Measurements from ENCODE around the gene CLDN7.

Gene CLDN7

GRCh38 chr17:7262192-7262934, at the start of gene CLDN7:
CLDN7 (minus strand) TSS chr17:7262478; CDS start chr17:7262043, 435 bp downstream.
- no peak for DNase-seq (ENCODE audit: low read depth in 3 of 3)

DNA sequence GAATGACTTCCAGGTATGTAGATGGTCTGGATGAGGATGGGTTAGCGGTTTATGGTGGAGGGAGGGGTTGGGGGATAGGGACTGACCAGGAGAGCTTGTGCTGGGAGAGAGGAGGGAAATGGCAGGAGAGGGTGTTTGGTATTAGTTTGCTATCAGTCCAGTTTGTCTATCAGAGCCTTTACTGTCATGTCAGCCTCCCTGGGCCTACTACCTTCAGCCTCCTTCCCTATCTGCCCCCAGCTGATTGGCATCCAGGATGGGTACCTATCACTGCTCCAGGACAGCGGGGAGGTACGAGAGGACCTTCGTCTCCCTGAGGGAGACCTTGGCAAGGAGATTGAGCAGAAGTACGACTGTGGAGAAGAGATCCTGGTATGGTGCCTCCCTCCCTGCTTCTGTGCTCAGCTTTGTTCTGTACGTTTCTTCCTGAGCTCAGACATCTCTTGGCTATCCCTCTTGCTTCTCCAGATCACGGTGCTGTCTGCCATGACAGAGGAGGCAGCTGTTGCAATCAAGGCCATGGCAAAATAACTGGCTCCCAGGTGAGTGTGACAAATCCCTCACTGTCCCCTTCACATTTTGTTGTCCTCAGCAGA, 48.9 kb upstream of the CLDN7 start:
- no peak for DNase-seq (ENCODE audit: low read depth in 3 of 3)

DNA sequence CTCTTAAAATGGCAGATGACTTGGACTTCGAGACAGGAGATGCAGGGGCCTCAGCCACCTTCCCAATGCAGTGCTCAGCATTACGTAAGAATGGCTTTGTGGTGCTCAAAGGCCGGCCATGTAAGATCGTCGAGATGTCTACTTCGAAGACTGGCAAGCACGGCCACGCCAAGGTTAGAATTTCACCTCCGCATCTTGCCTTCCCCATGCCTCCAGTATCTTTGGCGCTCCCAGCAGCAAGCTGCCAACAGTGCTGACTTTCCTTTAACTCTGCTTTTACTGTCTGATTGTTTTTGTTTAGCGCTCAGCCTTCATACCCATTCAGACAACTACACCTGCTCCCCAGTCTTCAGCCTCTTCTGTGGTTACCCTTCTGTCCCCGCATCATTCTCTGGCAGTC, 47.4 kb upstream of the CLDN7 start:
- DNase-seq (ENCODE audit: low read depth in 3 of 3) = no peak

- peak; percentile 60 to 80 (median 75) for DNase-seq (ENCODE audit: low read depth in 3 of 3)
These were observed 46.6 kb upstream of the CLDN7 start for GRCh38 chr17:7308625-7309433.

DNA sequence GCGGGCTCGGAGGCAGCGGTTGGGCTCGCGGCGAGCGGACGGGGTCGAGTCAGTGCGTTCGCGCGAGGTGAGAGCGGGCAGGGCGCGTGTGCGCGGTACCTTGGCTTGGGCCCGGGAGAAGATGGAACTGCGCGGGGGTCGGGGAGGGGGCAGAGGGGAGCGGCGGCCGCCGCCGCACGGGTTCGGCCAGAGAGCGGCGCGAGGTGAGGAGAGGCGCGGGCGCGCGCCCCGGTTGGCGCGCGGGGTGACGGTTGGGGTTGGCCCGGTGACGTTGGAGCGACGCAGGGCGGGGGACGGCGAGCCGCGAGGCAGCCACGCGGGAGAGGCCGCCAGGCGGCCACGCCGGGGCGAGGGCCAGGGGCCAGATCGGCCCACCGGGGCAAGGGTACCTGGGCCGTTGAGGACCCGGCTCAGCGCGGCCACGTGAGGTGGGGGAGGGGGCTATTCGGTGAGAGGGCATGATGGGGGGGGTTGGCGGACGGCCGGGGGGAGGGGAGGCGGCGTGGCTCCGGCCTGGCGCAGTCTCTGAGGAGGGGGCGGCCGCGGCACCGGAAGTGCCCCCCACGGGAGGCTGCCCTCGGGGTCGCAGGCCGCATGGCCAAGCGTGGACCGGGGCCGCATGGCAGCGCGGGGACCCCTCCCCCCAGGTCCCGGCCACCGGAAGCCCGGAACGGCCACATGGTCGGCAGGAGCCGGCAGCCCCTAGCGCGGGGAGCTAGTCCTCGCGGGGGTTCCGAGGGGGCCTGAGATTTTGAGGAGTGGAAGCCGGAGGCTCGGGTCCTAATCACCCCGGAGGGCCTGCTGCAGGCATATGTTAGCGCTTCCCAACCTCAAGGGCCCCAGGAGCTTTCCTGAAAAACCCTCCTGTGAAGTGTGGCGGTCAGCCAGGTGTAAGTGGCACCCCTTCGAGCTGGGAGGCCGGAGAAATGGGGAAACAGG, 45.7 kb upstream of the CLDN7 start:
- DNase-seq (ENCODE audit: low read depth in 3 of 3) = no peak

GRCh38 chr17:7306911-7307685, 44.8 kb upstream of the CLDN7 start, which contains the start of gene EIF5A:
EIF5A (plus strand) TSS chr17:7307628; CDS start chr17:7309636, 2,008 bp downstream.
- DNase-seq (ENCODE audit: low read depth in 3 of 3) = peak; percentile 100

- DNase-seq (ENCODE audit: low read depth in 3 of 3) = no peak
These were observed 41.9 kb upstream of the CLDN7 start for GRCh38 chr17:7304179-7304578.

DNA sequence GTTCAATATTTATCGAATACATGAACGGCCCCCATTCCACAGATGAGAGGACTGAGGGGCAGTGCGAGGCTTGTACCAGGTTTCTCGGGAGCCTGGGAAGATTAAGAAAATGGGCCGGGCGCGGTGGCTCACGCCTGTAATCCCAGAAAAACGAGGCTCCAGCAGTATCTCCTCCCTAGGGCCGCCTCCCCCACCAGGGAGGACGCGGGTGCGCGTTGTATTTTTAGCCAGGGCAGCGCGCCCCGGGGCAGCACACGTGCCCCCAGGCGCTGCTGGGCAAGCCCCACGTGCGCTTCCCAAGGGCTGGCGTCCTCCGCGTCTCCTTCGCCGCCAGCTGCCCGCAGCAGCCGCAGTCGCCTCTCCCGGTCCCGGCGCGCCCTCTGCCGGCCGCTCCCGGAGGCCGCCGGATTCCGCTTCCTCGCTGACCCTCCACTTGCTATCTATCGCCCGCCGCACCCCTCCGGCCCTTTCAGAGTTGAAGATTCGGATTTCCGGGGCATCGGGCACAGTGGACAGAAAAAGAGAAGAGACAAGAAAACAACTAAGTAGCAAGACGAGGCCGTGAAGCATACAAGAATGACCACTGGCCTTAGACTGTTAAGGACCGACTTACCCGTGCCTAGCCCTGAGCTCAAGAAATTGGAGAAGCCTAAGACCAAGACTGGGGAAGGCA, 34.0 kb upstream of the CLDN7 start:
- peak in 1 of 3 donors; percentile 63 for DNase-seq (ENCODE audit: low read depth in 3 of 3)

- DNase-seq (ENCODE audit: low read depth in 3 of 3) = no peak
These were observed 33.2 kb upstream of the CLDN7 start for GRCh38 chr17:7295230-7296180.

DNA sequence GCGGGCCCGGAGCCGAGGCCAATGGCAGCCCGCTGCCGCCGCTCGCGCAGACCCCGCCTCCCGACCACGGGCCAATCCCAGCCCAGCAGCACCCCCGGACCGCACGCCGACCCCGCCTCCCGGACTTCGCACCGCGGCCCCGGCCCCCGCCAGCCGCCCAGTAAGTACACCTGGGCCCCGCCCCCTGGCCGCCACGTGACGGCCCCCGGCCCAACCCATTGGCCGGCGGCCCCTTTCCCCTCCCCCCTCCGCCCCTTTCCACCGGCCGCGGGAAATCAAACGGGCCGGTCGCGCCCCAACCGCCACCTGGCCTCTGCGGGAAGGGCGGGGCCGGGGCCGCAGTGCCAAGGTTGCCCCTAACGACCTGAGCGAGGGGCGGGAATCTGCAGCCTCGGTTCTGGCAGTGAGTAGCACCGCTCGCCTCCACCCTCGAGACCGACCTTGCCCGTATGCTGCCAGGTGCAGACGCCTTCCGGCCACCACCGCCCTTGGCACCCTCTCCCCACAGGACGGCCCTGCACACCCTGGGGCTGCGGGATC, 32.4 kb upstream of the CLDN7 start, which contains the start of gene YBX2:
YBX2 (minus strand) TSS at position 26 of the 540 bp plus-strand sequence. CDS start 139 bp downstream, outside the sequence.
- DNase-seq (ENCODE audit: low read depth in 3 of 3) = peak; percentile 54 to 76 (median 74)

DNA sequence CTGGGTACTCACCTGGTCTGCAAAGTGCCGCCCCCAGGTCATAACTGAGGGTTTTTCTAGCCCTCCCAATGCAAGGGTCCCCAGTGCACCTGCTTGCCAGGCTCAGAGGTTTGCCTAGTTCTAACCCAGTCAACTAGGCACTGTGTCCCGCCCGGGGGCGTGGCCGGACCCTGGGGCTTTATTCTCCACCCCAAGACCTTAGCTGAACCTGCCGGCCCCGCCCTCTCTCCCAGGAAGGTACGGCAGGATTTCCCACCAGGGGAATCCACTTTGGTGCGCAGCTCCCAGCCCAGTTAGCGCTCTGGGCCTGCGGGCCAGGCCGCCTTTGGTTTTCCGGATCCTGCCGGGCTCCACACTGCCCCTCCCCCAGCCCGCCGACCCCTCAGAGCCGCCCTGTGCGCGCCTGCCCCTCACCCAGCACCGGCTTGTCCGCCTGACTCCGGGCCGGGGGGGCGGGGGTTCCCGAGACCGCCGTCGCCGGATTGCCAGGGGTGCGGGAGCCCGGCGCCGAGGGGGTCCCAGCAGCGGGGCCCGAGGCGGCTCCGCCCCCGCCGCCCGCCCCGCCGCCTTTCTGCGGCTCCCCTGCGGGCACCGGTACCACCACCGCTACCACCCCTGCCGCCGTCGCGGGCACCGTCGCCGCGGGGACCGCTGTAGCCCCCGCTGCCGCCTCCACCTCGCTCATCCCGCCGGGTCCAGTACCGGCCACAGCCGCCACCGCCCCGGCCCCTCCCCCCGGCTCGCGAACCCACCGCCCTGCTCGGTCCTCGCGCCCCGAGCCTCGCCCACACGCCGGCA, 31.7 kb upstream of the CLDN7 start:
- no peak for DNase-seq (ENCODE audit: low read depth in 3 of 3)

GRCh38 chr17:7293159-7293558, 30.9 kb upstream of the CLDN7 start:
- DNase-seq (ENCODE audit: low read depth in 3 of 3) = no peak

- DNase-seq (ENCODE audit: low read depth in 3 of 3) = no peak
These were observed 30.5 kb upstream of the CLDN7 start for GRCh38 chr17:7292729-7293128.

DNA sequence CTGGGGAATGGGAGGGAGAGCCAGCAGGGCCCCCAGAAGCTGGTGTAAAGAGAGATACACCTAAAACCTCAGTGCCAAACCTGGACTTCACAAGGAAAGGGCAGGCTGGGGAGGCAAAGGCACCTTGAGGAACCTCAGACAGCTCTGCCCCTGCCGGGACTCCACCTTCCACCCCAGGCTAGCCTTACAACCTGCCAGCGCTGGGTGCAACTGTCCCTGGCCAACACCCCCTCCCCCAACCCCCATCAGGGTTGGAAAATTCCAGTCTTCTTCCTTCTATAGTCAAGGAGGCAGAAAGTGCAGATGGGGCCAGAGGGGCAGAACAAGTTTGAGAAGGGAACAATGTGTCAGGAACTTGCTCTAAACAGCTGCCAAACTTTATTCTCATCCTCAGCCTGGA, 29.9 kb upstream of the CLDN7 start:
- no peak for DNase-seq (ENCODE audit: low read depth in 3 of 3)

DNA sequence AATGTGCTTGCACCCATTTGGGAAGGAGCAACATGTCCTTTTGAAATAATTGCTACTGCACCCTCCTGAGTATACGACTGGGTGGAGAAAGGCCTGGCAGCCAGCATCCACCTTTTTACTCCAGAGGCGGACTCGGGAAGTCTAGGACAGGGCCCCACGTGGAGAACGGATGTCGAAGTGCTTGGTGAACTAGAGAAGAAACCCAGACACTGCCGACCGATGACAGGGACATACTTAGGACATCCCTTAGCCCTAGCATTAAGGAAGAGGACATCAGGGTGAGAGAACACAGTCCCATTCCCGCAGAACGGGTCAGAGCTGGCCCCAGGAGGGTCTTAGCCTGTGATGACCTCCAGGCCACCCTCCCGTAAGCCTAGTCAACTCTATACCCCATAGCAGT, 28.4 kb upstream of the CLDN7 start:
- DNase-seq (ENCODE audit: low read depth in 3 of 3) = no peak

DNA sequence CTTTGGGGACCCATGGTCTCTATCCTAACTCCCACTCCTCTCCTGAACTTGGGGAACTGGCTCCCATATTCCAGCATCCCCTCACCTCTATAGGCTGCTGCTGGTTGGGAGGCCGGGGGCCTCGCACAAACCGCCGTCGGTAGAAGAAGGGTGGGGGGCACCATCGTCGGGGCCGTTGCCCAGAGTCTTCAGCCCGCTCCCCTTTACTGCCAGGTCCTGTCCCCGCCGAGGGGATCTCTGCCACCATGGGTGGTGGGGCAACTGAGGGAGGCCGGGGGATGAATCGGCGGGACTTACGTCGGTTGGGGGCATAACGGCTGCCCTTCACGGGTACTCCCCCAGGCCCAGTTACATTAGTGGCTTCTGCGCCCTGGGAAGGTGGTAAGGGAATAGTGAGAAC, 27.9 kb upstream of the CLDN7 start:
- DNase-seq (ENCODE audit: low read depth in 3 of 3) = no peak

- DNase-seq (ENCODE audit: low read depth in 3 of 3) = no peak
These were observed 27.2 kb upstream of the CLDN7 start for GRCh38 chr17:7289256-7290032.

All from stimulated activated CD4-positive, alpha-beta T cell treated with anti-CD3 and anti-CD28 coated beads, TNF-alpha, amount 100 ng/mL, for 48 hours (primary cell).